GM19351 (cell line): ENCODE results near the gene SETD7.

ENCODE experiments used
- ATAC-seq: cut with Tn5 transposase; IDR thresholded peaks from one replicate; pipeline ENCODE4 v1.9.1; 2021; ENCODE audit warnings: mild to moderate bottlenecking, moderate library complexity; ENCODE audit not compliant: unreplicated experiment

Gene SETD7

DNA sequence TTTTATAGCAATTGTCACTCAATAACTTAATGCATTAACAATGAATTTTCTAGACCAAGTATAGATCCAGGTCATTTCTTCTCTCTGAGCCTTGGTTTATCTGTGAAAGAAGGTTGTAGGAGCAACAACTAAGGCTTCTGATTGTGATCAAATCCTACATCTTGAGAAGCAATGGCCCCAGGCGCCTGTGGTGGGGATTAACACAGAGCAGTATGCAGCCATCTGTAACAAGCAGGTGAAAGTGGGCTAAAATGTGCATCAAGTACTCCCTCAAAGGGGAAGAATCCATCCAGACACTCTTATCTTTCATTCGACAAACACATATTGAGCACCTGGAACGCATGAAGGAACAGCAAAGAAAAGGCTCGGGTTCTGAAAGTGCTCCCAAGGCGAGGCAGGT lies 19.1 kb upstream of the SETD7 start:
- no peak for ATAC-seq

- ATAC-seq, result no peak
Observed at GRCh38 chr4:139574641-139575040, 18.6 kb upstream of the SETD7 start.

DNA sequence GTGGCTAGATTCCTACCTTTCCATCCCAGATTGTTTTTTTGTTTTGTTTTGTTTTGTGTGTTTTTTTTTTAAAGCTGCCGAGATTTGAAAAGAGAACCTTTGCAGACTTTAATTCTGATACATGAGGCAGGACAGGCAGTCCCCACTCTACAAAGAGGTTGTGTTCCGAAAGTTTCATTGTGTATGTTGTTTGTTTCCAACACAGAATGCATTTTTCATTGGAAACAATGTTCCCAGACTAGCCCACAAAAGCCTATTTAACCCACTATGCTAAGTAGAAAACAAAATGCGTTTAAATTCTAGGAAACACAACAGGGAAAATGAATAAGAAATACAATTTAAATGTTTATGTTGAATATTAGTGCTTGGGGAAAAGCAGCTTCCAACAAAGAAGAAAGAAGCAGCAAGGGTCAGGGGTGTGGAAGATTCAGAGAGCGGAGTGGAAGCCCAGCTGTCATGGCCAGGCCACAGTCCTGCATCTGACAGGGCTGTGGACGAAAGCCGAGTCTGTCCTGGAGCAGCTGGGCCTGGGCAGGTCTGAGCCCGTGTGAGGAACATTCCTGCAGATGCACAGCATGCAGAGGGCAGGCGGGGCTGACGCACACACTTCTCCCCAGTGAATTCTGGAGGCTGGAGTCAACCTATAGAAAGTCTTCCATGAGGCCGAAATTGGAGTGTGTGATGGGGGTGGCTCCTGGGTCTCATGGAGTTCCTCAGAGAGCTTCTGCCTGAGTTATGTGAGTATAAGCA lies 12.4 kb upstream of the SETD7 start:
- no peak for ATAC-seq

- ATAC-seq, result no peak
Observed at GRCh38 chr4:139567159-139567870, 11.3 kb upstream of the SETD7 start.

DNA sequence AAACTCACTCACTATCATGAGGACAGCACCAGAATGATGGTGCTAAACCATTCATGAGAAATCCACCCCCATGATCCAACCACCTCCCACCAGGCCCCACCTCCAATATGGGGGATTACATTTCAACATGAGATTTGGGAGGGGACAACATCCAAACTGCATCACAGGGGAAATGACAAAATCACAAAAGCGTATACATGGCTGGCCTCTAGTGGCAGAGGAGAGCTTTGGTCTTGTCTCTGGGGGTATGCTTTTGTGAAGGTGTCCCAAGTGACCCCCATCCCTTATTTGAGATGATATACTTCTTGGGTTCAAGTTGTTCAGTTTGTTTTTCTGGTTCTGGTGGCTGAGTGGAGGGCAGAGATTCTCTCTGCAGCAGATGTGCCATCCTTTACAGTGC lies 8.5 kb upstream of the SETD7 start:
- no peak for ATAC-seq

- ATAC-seq, result no peak
Observed at GRCh38 chr4:139563515-139563914, 7.5 kb upstream of the SETD7 start.

DNA sequence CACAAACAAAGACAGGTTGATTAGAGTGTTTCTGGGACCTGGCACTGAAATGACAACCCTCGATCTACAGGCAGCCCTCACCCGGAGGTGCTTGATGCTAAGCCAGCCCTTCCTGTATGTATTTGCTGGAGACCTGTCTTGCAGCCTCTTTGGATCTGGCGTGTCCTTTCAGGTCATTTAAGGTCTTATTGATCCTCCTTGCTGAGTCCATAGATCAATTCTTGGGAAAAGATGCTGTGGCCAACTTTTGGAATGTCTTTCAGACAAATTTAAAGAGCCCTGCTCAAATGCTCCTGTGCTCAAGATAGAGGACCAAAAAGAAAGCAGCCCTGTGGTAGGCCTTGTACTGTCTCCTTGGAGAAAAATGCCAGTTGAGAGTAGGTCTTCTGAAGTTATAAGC lies 6.8 kb upstream of the SETD7 start:
- ATAC-seq, result no peak

- no peak for ATAC-seq
Observed at GRCh38 chr4:139562067-139562684, 6.2 kb upstream of the SETD7 start.

GRCh38 chr4:139560406-139561104 lies 4.5 kb upstream of the SETD7 start:
- ATAC-seq, result peak; percentile 23

- ATAC-seq, result no peak
Observed at GRCh38 chr4:139559687-139560086, 3.7 kb upstream of the SETD7 start.

DNA sequence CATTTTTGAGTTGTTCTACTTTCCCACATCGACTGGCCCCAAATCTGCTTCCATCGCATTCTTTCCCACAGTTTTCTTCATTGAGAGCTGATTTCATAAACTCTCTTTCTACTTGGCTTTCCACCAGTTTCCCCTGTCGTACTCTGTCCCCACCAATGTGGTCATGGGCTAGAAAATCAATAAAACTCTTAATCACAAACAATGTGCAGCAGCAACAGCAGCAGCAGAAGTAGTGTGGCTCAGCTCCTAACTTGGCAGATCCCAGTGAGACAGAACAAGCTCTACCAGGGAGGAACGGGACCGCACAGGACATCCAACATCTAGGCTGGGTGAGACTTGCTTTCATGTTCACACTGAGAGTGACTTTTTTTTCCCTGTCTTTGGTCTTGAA lies 3.1 kb upstream of the SETD7 start:
- no peak for ATAC-seq

DNA sequence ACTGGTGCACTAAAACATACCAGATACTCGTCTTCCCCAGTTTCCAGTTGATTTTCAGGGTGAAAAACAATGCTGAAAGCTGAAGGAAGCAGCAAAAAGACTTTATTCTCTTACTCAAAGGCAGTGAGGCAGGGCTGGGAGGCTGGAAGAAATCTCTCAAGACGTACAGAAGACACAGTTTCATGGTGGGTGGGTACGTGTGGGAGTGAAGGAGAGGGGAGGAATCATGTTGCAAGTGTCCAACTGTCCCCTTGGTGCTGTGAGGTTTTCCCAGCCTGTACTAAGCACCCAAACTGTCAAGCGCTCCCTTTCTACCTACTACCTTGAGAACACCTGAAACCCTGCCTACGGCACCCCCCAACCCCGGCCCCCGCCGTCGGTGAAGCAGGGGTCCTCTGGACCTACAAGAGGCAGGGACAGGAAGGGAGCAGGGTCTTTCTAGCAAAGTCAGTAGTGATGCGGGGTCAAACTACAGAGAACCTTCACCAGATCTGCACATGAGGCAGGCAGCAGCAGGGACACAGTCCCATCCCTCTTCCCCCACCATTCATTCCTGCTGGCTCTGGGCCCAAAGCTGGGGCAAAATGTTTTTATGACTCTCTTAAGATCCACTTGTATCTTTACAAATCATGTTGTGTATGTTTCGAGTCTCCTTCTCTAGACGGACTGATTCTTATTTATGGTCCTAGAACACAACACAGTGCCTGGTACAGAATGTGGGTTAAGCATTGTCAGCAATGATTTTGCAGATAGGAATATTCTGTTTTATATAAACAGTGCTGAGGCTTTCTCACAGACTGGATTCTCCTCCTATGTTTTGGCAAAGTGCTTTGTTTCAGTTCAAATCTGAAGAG lies 2.4 kb upstream of the SETD7 start:
- no peak for ATAC-seq

- ATAC-seq, result no peak
Observed at GRCh38 chr4:139557556-139558110, 1.6 kb upstream of the SETD7 start.

DNA sequence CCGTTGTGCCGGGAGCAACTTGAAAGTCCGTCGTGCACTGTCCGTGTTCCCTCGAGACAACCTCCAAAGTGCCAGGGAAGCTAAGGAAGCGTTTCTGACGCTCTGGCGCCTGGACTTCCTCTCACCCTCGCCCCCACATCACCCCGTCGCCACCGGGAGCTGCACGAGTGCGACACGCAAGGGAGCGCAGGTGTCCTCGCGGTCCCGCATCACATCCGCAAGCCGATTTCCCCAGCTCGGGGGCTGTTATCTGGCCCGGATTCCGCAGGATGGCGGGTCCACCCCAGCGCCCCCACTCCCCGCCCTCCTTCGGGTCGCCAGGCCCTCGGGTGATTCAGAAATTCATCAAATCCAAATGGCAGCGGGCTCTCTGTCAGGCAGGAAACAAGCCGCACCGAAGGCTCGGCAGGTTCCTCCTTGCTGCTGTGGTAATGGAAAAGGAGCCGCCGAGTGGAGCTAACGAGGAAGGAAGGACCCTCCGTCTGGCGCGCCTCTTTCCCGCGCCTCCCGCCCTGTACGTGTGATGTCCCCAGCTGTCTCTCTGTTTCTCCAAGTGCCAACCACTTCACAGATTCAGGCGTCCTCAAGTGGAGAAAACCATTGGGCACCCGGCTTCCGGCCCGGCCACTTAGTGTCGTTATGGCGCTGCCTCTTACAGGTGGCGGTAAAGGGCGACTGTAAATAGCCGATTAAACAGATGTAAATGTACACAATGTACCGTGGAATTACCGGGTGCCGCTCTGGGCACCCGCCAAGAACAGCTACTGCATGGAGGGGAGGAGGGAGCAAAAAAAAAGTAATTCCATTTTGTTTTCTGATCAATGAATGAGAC lies 921 bp upstream of the SETD7 start:
- peak; percentile 16 for ATAC-seq

DNA sequence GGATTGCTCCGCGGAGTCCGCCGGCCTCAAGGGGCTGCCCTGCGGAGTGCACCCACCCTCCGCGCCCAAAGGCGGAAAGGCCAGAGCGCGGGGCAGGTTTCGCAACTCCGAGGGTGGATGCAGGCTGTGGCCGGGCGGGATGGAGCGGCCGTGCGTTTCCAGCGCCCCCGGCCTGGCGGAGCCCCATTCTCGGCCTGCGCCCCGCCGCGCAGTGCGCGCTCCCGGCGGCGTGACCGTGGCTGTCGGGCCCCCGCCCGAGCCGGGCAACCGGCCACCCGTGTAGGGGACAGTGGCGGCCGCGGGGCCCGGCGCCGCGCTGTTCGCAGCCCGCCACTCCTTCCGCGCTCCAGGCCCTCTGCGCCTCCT lies 331 bp downstream of the SETD7 start:
- peak; percentile 30 for ATAC-seq

- peak; percentile 46 for ATAC-seq
Observed at GRCh38 chr4:139554893-139555704, 920 bp downstream of the SETD7 start.

DNA sequence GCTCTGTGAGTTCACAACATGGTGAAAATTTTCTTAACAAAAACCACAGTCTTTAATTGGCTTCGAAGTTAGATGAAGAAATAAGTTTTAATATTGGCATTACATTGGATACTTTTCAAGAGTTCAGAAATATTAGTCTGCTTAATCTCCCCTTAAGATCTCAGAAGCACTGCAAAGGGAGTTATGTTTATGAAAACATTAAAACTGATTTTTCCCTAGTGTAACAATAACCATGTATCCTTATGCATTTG lies 1.5 kb downstream of the SETD7 start:
- ATAC-seq, result no peak

DNA sequence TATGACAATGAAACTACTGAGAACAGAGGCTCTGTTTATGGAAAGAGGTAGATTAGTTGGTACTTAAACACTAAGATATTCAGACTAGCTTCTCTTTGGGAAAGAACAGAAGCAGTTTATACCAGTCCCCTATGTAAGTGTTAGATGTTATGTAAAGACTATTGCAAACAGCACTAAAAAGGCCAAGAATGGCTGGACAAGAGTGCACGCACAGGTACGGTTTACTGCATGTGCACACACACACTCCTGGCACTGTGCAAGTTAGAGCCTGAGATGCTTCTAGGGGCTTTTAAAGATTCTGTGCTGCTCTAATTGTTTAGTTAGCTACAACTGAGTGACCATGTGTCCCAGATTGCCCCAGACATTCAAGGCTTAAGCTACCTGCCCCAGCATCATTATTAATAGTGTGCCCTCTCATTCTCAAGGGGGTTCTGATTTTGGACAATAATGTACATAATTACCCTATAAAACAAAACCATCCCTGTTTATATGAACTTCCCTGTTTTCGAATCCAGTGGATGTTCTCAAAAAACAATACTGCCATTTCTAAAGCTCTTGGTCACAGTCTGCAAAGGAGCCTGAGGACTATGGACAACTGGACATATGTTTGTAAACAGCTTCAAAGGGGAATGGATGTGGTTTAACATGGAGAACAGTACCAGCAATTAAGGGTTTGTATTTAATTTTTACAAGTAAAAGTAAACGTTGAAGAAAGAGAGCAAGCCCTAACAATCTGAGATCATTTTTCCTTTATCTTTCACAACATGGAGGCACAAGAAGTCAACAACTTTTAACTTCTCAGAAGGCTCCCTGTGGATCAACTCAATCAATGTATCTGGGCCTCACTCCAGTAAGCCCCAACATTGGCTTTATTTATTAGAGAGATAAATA lies 2.0 kb downstream of the SETD7 start:
- ATAC-seq, result no peak
